A549 (cell line): ENCODE measurements around the gene CFAP68. TPM values are rescaled to one million over a fixed set of nuclear protein-coding genes. Genes with fewer than 3 reads are reported as not detected.

Source experiments
- ATAC-seq, 2 experiments: fragments of 200-7000 bp in 1 of 2; fragments of >200 bp in 1 of 2; cut with Nextera tagmentation in 1 of 2; cut with Tn5 transposase in 1 of 2; 3 replicates each; pipeline versions ENCODE4 v1.8.0 to v1.9.1; 2018 to 2020; ENCODE audit warnings: mild to moderate bottlenecking in 1 of 2, moderate library complexity in 1 of 2
- CTCF ChIA-PET: fragments of 300-600 bp; sonication (Branson Sonifier 250); formaldehyde crosslinking; extraction: SDS; loops from one replicate; lab custom pipeline; 2021; ENCODE audit warnings: antibody characterized with exemption, inconsistent platforms; lab: Yijun Ruan, JAX
- POLR2A ChIA-PET: fragments of 350-600 bp; formaldehyde crosslinking; extraction: SDS; loops from one replicate; lab custom pipeline; 2021; ENCODE audit warnings: antibody characterized with exemption, inconsistent platforms; lab: Yijun Ruan, JAX
- DNase-seq, 2 experiments: peaks; one replicate each; pipeline versions ENCODE4 v3.0.0 to v3.0.0-alpha.2; 2011 to 2016; ENCODE audit warnings: low read depth in 1 of 2, low spot score in 1 of 2
- FAIRE-seq: peaks from 2 replicates; lab custom pipeline; 2011; peaks lifted over from hg19 to GRCh38; lab: Jason Lieb, UNC
- H3K27ac ChIP-seq, 2 experiments: fragments of >200 bp; sonication (Bioruptor Twin); formaldehyde crosslinking; 3 replicates each; pipeline ENCODE4 v1.5.1; 2016 to 2017
- H3K4me1 ChIP-seq: fragments of >200 bp; sonication (Bioruptor Twin); formaldehyde crosslinking; 3 replicates; pipeline ENCODE4 v1.6.1; 2016
- H3K4me2 ChIP-seq: fragments of >200 bp; sonication (Bioruptor Twin); formaldehyde crosslinking; 3 replicates; pipeline ENCODE4 v1.6.1; 2016
- H3K4me3 ChIP-seq: fragments of >200 bp; sonication (Bioruptor Twin); formaldehyde crosslinking; 3 replicates; pipeline ENCODE4 v1.5.1; 2016
- H3K9me3 ChIP-seq: fragments of >200 bp; sonication (Bioruptor Twin); formaldehyde crosslinking; 3 replicates; pipeline ENCODE4 v1.6.1; 2016
- CEBPB ChIP-seq, 2 experiments: fragments of >200 bp in 1 of 2; sonication (Bioruptor Twin) in 1 of 2; formaldehyde crosslinking in 1 of 2; IDR thresholded peaks; 2 replicates each; pipeline ENCODE4 v1.6.1; 2012 to 2016
- CHD2 ChIP-seq: fragments of 150-350 bp; IDR thresholded peaks from 2 replicates; pipeline ENCODE4 v1.6.1; 2014; ENCODE audit warnings: low read length; ENCODE audit not compliant: partially characterized antibody
- CHD4 ChIP-seq: fragments of 200-600 bp; sonication (generic); IDR thresholded peaks from 2 replicates; pipeline ENCODE4 v1.6.1; 2016; ENCODE audit warnings: antibody characterized with exemption, mild to moderate bottlenecking, borderline replicate concordance
- E2F6 ChIP-seq: IDR thresholded peaks from 2 replicates; pipeline ENCODE4 v1.6.1; 2012; ENCODE audit warnings: low read depth, borderline replicate concordance
- EHMT2 ChIP-seq: fragments of 200-600 bp; sonication (generic); IDR thresholded peaks from 2 replicates; pipeline ENCODE4 v1.6.1; 2016; ENCODE audit warnings: antibody characterized with exemption, low read depth, mild to moderate bottlenecking, moderate library complexity
- ESRRA ChIP-seq: fragments of 150-350 bp; IDR thresholded peaks from 2 replicates; pipeline ENCODE4 v1.6.1; 2014; ENCODE audit warnings: mild to moderate bottlenecking, low read length, borderline replicate concordance
- GATA3 ChIP-seq: IDR thresholded peaks from 2 replicates; pipeline ENCODE4 v1.6.1; 2012; ENCODE audit warnings: borderline replicate concordance
- HEYL ChIP-seq: fragments of 250-450 bp; sonication (Bioruptor Pico); IDR thresholded peaks from 2 replicates; pipeline ENCODE4 v1.8.0; 2021; ENCODE audit warnings: mild to moderate bottlenecking, moderate library complexity
- HOXB13 ChIP-seq: fragments of 250-450 bp; sonication (Bioruptor Pico); IDR thresholded peaks from 2 replicates; pipeline ENCODE4 v1.5.0; 2020; ENCODE audit warnings: low read depth, mild to moderate bottlenecking, moderate library complexity
- JUN ChIP-seq, 2 experiments: fragments of >200 bp; sonication (Bioruptor Twin); formaldehyde crosslinking; IDR thresholded peaks; 2 replicates in 1 of 2; 3 replicates in 1 of 2; pipeline ENCODE4 v1.6.1; 2016 to 2017
- JUNB ChIP-seq: fragments of >200 bp; sonication (Bioruptor Twin); formaldehyde crosslinking; IDR thresholded peaks from 2 replicates; pipeline ENCODE4 v1.6.1; 2016
- KDM5A ChIP-seq: fragments of 200-600 bp; sonication (generic); IDR thresholded peaks from 2 replicates; pipeline ENCODE4 v1.6.1; 2016; ENCODE audit warnings: antibody characterized with exemption, mild to moderate bottlenecking
- MAX ChIP-seq: IDR thresholded peaks from 2 replicates; pipeline ENCODE4 v1.6.1; 2012
- MAZ ChIP-seq: fragments of 150-350 bp; IDR thresholded peaks from 2 replicates; pipeline ENCODE4 v1.6.1; 2014; ENCODE audit warnings: antibody characterized with exemption, low read depth, low read length, borderline replicate concordance
- NFE2L2 ChIP-seq: fragments of 150-350 bp; conservative IDR thresholded peaks from 2 replicates; pipeline ENCODE4 v1.6.1; 2014; ENCODE audit warnings: low read length
- NPAS2 ChIP-seq: fragments of 250-450 bp; sonication (Bioruptor Pico); IDR thresholded peaks from 2 replicates; pipeline ENCODE4 v1.8.0; 2022; ENCODE audit warnings: mild to moderate bottlenecking, moderate library complexity, borderline replicate concordance
- NR3C1 ChIP-seq: fragments of >200 bp; sonication (Bioruptor Twin); formaldehyde crosslinking; IDR thresholded peaks from 3 replicates; pipeline ENCODE4 v1.6.1; 2017
- PHF8 ChIP-seq: fragments of 200-600 bp; sonication (generic); IDR thresholded peaks from 2 replicates; pipeline ENCODE4 v1.6.1; 2016; ENCODE audit warnings: low read depth, mild to moderate bottlenecking, antibody characterized with exemption, moderate library complexity, borderline replicate concordance
- POLR2A ChIP-seq: IDR thresholded peaks from 2 replicates; pipeline ENCODE4 v1.6.1; 2012; ENCODE audit warnings: mild to moderate bottlenecking, low read length
- RNF2 ChIP-seq: fragments of 200-600 bp; sonication (generic); IDR thresholded peaks from 2 replicates; pipeline ENCODE4 v1.6.1; 2016; ENCODE audit warnings: low read depth, mild to moderate bottlenecking, antibody characterized with exemption, moderate library complexity, borderline replicate concordance
- SREBF2 ChIP-seq: fragments of 450-650 bp; IDR thresholded peaks from 2 replicates; pipeline ENCODE4 v1.6.1; 2014; ENCODE audit warnings: mild to moderate bottlenecking, moderate library complexity
- USF2 ChIP-seq: fragments of 450-650 bp; IDR thresholded peaks from 2 replicates; pipeline ENCODE4 v1.6.1; 2014; ENCODE audit warnings: antibody characterized with exemption
- ZC3H11A ChIP-seq: fragments of 450-650 bp; IDR thresholded peaks from 2 replicates; pipeline ENCODE4 v1.6.1; 2014; ENCODE audit warnings: antibody characterized with exemption, mild to moderate bottlenecking
- ZFP36 ChIP-seq: fragments of 450-650 bp; IDR thresholded peaks from 2 replicates; pipeline ENCODE4 v1.6.1; 2014; ENCODE audit warnings: borderline replicate concordance; ENCODE audit not compliant: partially characterized antibody
- ZNF302 ChIP-seq: fragments of 250-450 bp; sonication (Bioruptor Pico); IDR thresholded peaks from 2 replicates; pipeline ENCODE4 v1.9.0; 2021; ENCODE audit warnings: inconsistent platforms, mild to moderate bottlenecking, moderate library complexity
- ZSCAN20 ChIP-seq: fragments of 250-450 bp; sonication (Bioruptor Pico); IDR thresholded peaks from 2 replicates; pipeline ENCODE4 v1.8.0; 2022; ENCODE audit warnings: mild to moderate bottlenecking, moderate library complexity
- WGBS: methylation state at CpG from one replicate; pipeline ENCODE4 v1.1.6; 2017; ENCODE audit errors: missing lambda C conversion rate; 5-methylcytosine and 5-hydroxymethylcytosine counted together
- polyA plus RNA-seq, 4 experiments: library from polyadenylated mRNA; depleted of rRNA in 3 of 4; stranded (reverse); fragments of >200 nt; fragmentation: RNase III in 1 of 4; extraction: RNeasy Plus Mini Kit Qiagen cat#74134 plus additional on column Dnase treatment in 1 of 4; gene quantifications; 2 replicates in 3 of 4; 3 replicates in 1 of 4; pipeline ENCODE4 v1.2.3, GENCODE V29; 2011 to 2017

The CFAP68 gene
- polyA plus RNA-seq, 2 of the 4 experiments (the other 2 are of a cell fraction): 36.3 to 59.7 TPM

- Histone ChIP-seq H3K27ac (peak within 1 kb of the TSS; percentile 92 to 99), H3K4me2 (peak within 1 kb of the TSS; percentile 90), H3K4me3 (peak within 1 kb of the TSS; percentile 61), H3K9me3 (no peaks in the 10 kb centered on the region), H3K4me1 (peaks cover 9% of the 10 kb centered on the region; the same call in 2 of the 3 replicates)
- peak; percentile 70 to 82 for DNase-seq
- CTCF ChIA-PET: interaction anchor here (0.6 to 1.8 kb wide), 7 partner anchors 10 to 111 kb away, joined by 3 to 6 read pairs (median 4); no protein-coding TSS in a partner anchor
- no peak for TF ChIP-seq ZNF302 (CRISPR knock-in tag)
- peak; percentile 35; the same call in 1 of the 2 replicates for TF ChIP-seq PHF8
- 0 out of 2 replicates have a peak, but pooled peaks have one; percentile 52 for TF ChIP-seq MAX
- no peak for TF ChIP-seq RNF2
- no peak for TF ChIP-seq CHD2
- no peak for TF ChIP-seq NFE2L2
- peak; percentile 44; the same call in 1 of the 2 replicates for TF ChIP-seq KDM5A
- TF ChIP-seq MAZ: no peak
- no peak for TF ChIP-seq ZSCAN20 (CRISPR knock-in tag)
- no peak for TF ChIP-seq HOXB13 (CRISPR knock-in tag)
- TF ChIP-seq POLR2A: peak; percentile 33
- TF ChIP-seq CEBPB (IDR thresholded peaks at IDR 0.05): no peak
- TF ChIP-seq JUN (IDR thresholded peaks at IDR 0.05): peak; percentile 40 to 42; a peak in 1 of 5 replicates
- POLR2A ChIA-PET: interaction anchor here (0.9 to 1.6 kb wide), 4 partner anchors 56 to 269 kb away, joined by 3 to 4 read pairs (median 4); partner anchors contain the start of gene SIK2
- ATAC-seq: peak; percentile 94 to 96
- no peak for FAIRE-seq
- WGBS: 1% methylated on average over 24 of the region's 51 CpGs
Measured at GRCh38 chr11:111870886-111871692, 8.3 kb upstream of the CFAP68 start, which contains the start of gene ALG9. TSS of gene ALG9 (minus strand) at chr11:111871581. CDS start at chr11:111871482, 99 bp downstream.

GRCh38 chr11:111871693-111872161 is 7.6 kb upstream of the CFAP68 start:
- peak overlapping the region; percentile 92 to 99 for H3K27ac ChIP-seq
- H3K4me3 ChIP-seq: peak overlapping the region; percentile 61
- peak overlapping the region; percentile 90 for H3K4me2 ChIP-seq
- ChIA-PET POLR2A (interaction anchor here (0.9 to 1.6 kb wide), 4 partner anchors 55 to 269 kb away, joined by 3 to 4 read pairs (median 4); partner anchors contain the start of gene SIK2), CTCF (interaction anchor here (0.6 to 1.8 kb wide), 8 partner anchors 10 to 110 kb away, joined by 3 to 6 read pairs (median 4); no protein-coding TSS in a partner anchor)
- TF ChIP-seq ESRRA (no peak), ZC3H11A (no peak), CHD4 (no peak), ZFP36 (no peak), NFE2L2 (no peak), HEYL (CRISPR knock-in tag) (no peak), USF2 (no peak), GATA3 (no peak), NPAS2 (CRISPR knock-in tag) (no peak), SREBF2 (no peak), NR3C1 (no peak), JUNB (no peak), EHMT2 (no peak), E2F6 (no peak)
- DNase-seq (no peak), FAIRE-seq (no peak), ATAC-seq (no peak)
- WGBS: 48% methylated on average over 5 of the region's 5 CpGs
- peaks cover 9% of the 10 kb centered on the region; the same call in 2 of the 3 replicates for H3K4me1 ChIP-seq
- no peaks in the 10 kb centered on the region for H3K9me3 ChIP-seq
